Measurements from ENCODE around the gene HPDL. TPM values are rescaled to one million over a fixed set of nuclear protein-coding genes. Genes with fewer than 3 reads are reported as not detected.
"Not testable (repeated sequence)": the region's sequence is repeated elsewhere in the genome, so short reads cannot be mapped to it uniquely, and the experiment has no call there.

Gene HPDL
- total and polyA plus RNA-seq, 2 experiments from 2014 or later: 3.9 to 5.1 TPM

GRCh38 chr1:45359882-45360513 is 33.3 kb downstream of the HPDL start:
- H3K79me2 ChIP-seq: no peaks in the 10 kb centered on the region
- H3K27me3 ChIP-seq: no peaks in the 10 kb centered on the region
- no peaks in the 10 kb centered on the region for H3K36me3 ChIP-seq (replicated peaks; ENCODE audit: insufficient read depth, low read depth)
- peak overlapping the region; percentile 6 for H2AFZ ChIP-seq
- H3K9me3 ChIP-seq (ENCODE audit: low read depth): no peaks in the 10 kb centered on the region
- H3K27ac ChIP-seq: peak overlapping the region; percentile 42
- H3K4me1 ChIP-seq (ENCODE audit: insufficient read depth): peaks cover 10% of the 10 kb centered on the region
- H3K9me2 ChIP-seq (replicated peaks; ENCODE audit: insufficient read depth): no peaks in the 10 kb centered on the region
- peak; percentile 82 for DNase-seq (ENCODE audit: low spot score)
- TF ChIP-seq CTCF (IDR thresholded peaks at IDR 0.05; ENCODE audit: poor library complexity): peak; percentile 83
- no peak for TF ChIP-seq EZH2 (IDR thresholded peaks at IDR 0.05; ENCODE audit: borderline replicate concordance)
- WGBS (ENCODE audit: low lambda C conversion rate, missing lambda C conversion rate): 48% methylated on average over 7 of the region's 7 CpGs
- H3K4me2 ChIP-seq: peak overlapping the region; percentile 41
- no peaks in the 10 kb centered on the region for H4K20me1 ChIP-seq (ENCODE audit: insufficient read depth, poor library complexity, severe bottlenecking)
- H3K4me3 ChIP-seq: no peak overlapping the region

- not testable (repeated sequence) for H3K9me3 ChIP-seq (ENCODE audit: low read depth); H3K36me3 ChIP-seq (replicated peaks; ENCODE audit: insufficient read depth, low read depth); H3K9me2 ChIP-seq (replicated peaks; ENCODE audit: insufficient read depth); H3K27me3 ChIP-seq; H3K4me3 ChIP-seq; H3K79me2 ChIP-seq; H4K20me1 ChIP-seq (ENCODE audit: insufficient read depth, poor library complexity, severe bottlenecking)
- H3K4me1 ChIP-seq (ENCODE audit: insufficient read depth): peaks cover 10% of the 10 kb centered on the region
- WGBS (ENCODE audit: low lambda C conversion rate, missing lambda C conversion rate): 60% methylated on average over 7 of the region's 7 CpGs
- peak overlapping the region; percentile 42 for H3K27ac ChIP-seq
- H2AFZ ChIP-seq: peak overlapping the region; percentile 11
- peak overlapping the region; percentile 47 for H3K4me2 ChIP-seq
- peak; percentile 71 for DNase-seq (ENCODE audit: low spot score)
Observed at GRCh38 chr1:45360981-45361380, 34.3 kb downstream of the HPDL start.

- no peak overlapping the region for H3K4me2 ChIP-seq
- TF ChIP-seq CTCF (IDR thresholded peaks at IDR 0.05; ENCODE audit: poor library complexity) (no peak), EZH2phosphoT487 (IDR thresholded peaks at IDR 0.05; ENCODE audit: low read depth, severe bottlenecking, unreplicated experiment) (no peak), EZH2 (IDR thresholded peaks at IDR 0.05; ENCODE audit: borderline replicate concordance) (no peak)
- H4K20me1 ChIP-seq (ENCODE audit: insufficient read depth, poor library complexity, severe bottlenecking): no peaks in the 10 kb centered on the region
- H3K4me1 ChIP-seq (ENCODE audit: insufficient read depth): peaks cover 10% of the 10 kb centered on the region
- no peak for DNase-seq (ENCODE audit: low spot score)
- WGBS (ENCODE audit: low lambda C conversion rate, missing lambda C conversion rate): 87% methylated on average over 2 of the region's 2 CpGs
- H3K36me3 ChIP-seq (replicated peaks; ENCODE audit: insufficient read depth, low read depth): no peaks in the 10 kb centered on the region
- no peak overlapping the region for H2AFZ ChIP-seq
- H3K9me2 ChIP-seq (replicated peaks; ENCODE audit: insufficient read depth): no peaks in the 10 kb centered on the region
- H3K27ac ChIP-seq: no peak overlapping the region
- H3K4me3 ChIP-seq: no peak overlapping the region
- no peaks in the 10 kb centered on the region for H3K79me2 ChIP-seq
- no peaks in the 10 kb centered on the region for H3K9me3 ChIP-seq (ENCODE audit: low read depth)
- no peaks in the 10 kb centered on the region for H3K27me3 ChIP-seq
Observed at GRCh38 chr1:45364294-45364693, 37.6 kb downstream of the HPDL start.

GRCh38 chr1:45365051-45365450 is 38.4 kb downstream of the HPDL start:
- no peak for DNase-seq (ENCODE audit: low spot score)
- Histone ChIP-seq H3K27me3 (no peaks in the 10 kb centered on the region), H3K4me3 (no peak overlapping the region), H3K4me1 (ENCODE audit: insufficient read depth) (peaks cover 9% of the 10 kb centered on the region), H3K9me2 (replicated peaks; ENCODE audit: insufficient read depth) (no peaks in the 10 kb centered on the region), H3K27ac (no peak overlapping the region), H3K36me3 (replicated peaks; ENCODE audit: insufficient read depth, low read depth) (no peaks in the 10 kb centered on the region), H3K79me2 (no peaks in the 10 kb centered on the region), H3K4me2 (no peak overlapping the region), H3K9me3 (ENCODE audit: low read depth) (no peaks in the 10 kb centered on the region), H4K20me1 (ENCODE audit: insufficient read depth, poor library complexity, severe bottlenecking) (no peaks in the 10 kb centered on the region), H2AFZ (no peak overlapping the region)
- 92% methylated on average over 6 of the region's 6 CpGs for WGBS (ENCODE audit: low lambda C conversion rate, missing lambda C conversion rate)
- no peak for TF ChIP-seq CTCF (IDR thresholded peaks at IDR 0.05; ENCODE audit: poor library complexity)
- no peak for TF ChIP-seq EZH2 (IDR thresholded peaks at IDR 0.05; ENCODE audit: borderline replicate concordance)
- TF ChIP-seq EZH2phosphoT487 (IDR thresholded peaks at IDR 0.05; ENCODE audit: low read depth, severe bottlenecking, unreplicated experiment): no peak

Measured in hepatocyte (in vitro differentiated cells).